ENCODE measurements around the gene GUK1. TPM values are rescaled to one million over a fixed set of nuclear protein-coding genes. Genes with fewer than 3 reads are reported as not detected.

The GUK1 gene
- total and polyA plus RNA-seq, 2 experiments from 2014 or later = 87.5 to 121 TPM

GRCh38 chr1:228096416-228097332 lies 43.4 kb upstream of the GUK1 start:
- TF ChIP-seq REST (IDR thresholded peaks at IDR 0.05; ENCODE audit: unreplicated experiment) (no peak), EZH2phosphoT487 (IDR thresholded peaks at IDR 0.05; ENCODE audit: unreplicated experiment) (no peak), POLR2AphosphoS5 (IDR thresholded peaks at IDR 0.05; ENCODE audit: low read depth) (no peak), EZH2 (IDR thresholded peaks at IDR 0.05; ENCODE audit: low read depth, unreplicated experiment) (no peak), ZNF331 (CRISPR knock-in tag; IDR thresholded peaks at IDR 0.05; ENCODE audit: low read depth) (no peak), CREB1 (CRISPR knock-in tag; IDR thresholded peaks at IDR 0.05; ENCODE audit: low read depth) (no peak), ETS1 (IDR thresholded peaks at IDR 0.05) (no peak), ZNF462 (CRISPR knock-in tag; IDR thresholded peaks at IDR 0.05) (no peak), CTCF (conservative IDR thresholded peaks at IDR 0.05; ENCODE audit: low read depth in 2 of 2) (no peak), NANOG (IDR thresholded peaks at IDR 0.05; ENCODE audit: borderline replicate concordance) (no peak), JUNB (IDR thresholded peaks at IDR 0.05; ENCODE audit: unreplicated experiment) (no peak), ZNF114 (CRISPR knock-in tag; IDR thresholded peaks at IDR 0.05) (no peak)
- no peak for DNase-seq (ENCODE audit: low spot score)
- Histone ChIP-seq H3K4me1 (ENCODE audit: insufficient read depth) (no peaks in the 10 kb centered on the region), H3K4me3 (no peak overlapping the region), H3K27ac (ENCODE audit: low read depth) (no peak overlapping the region), H3K36me3 (ENCODE audit: insufficient read depth) (peaks cover 3% of the 10 kb centered on the region; the same call in 1 of the 2 replicates), H3K4me2 (no peak overlapping the region), H3K27me3 (ENCODE audit: insufficient read depth) (no peaks in the 10 kb centered on the region), H3K79me2 (replicated peaks; ENCODE audit: insufficient read depth) (peaks cover 52% of the 10 kb centered on the region), H4K20me1 (replicated peaks; ENCODE audit: insufficient read depth) (peaks cover 50% of the 10 kb centered on the region), H3F3A (replicated peaks; ENCODE audit: low read depth) (no peaks in the 10 kb centered on the region), H2AFZ (no peak overlapping the region), H3K9me2 (ENCODE audit: insufficient read depth) (no peaks in the 10 kb centered on the region)
- Mint-ChIP-seq H3K9me3 (peaks cover 11% of the 10 kb centered on the region), H3K27me3 (ENCODE audit: insufficient read depth, low read depth, poor library complexity) (peaks cover 13% of the 10 kb centered on the region), H3K36me3 (ENCODE audit: low read depth) (peaks cover 71% of the 10 kb centered on the region), H3K27ac (no peak overlapping the region), H3K4me3 (no peak overlapping the region), H3K4me1 (peaks cover 11% of the 10 kb centered on the region)
- ATAC-seq = no peak

All from GM23338 (cell line).